ENCODE measurements around the gene POLR2I.
"Not testable (repeated sequence)": the region's sequence is repeated elsewhere in the genome, so short reads cannot be mapped to it uniquely, and the experiment has no call there.

The POLR2I gene

GRCh38 chr19:36093687-36094086 is 21.0 kb downstream of the POLR2I start:
- DNase-seq, result no peak
- H3K27me3 Mint-ChIP-seq, result no peaks in the 10 kb centered on the region
- H3K27ac Mint-ChIP-seq, result peak overlapping the region in 1 of 2 donors; percentile 62
- no peak for ATAC-seq
- H3K9me3 Mint-ChIP-seq, result no peaks in the 10 kb centered on the region
- no peak overlapping the region for H3K4me3 Mint-ChIP-seq
- H3K4me1 Mint-ChIP-seq, result peaks cover 29% of the 10 kb centered on the region

GRCh38 chr19:36093146-36093662 is 21.5 kb downstream of the POLR2I start:
- Mint-ChIP-seq H3K9me3 (no peaks in the 10 kb centered on the region), H3K27ac (peak overlapping the region; percentile 36 to 62), H3K27me3 (no peaks in the 10 kb centered on the region), H3K4me3 (peak overlapping the region; percentile 20 to 55), H3K4me1 (peaks cover 29% of the 10 kb centered on the region)
- DNase-seq, result peak; percentile 30 to 46
- peak; percentile 92 for ATAC-seq

GRCh38 chr19:36092566-36092965 is 22.1 kb downstream of the POLR2I start:
- no peaks in the 10 kb centered on the region for H3K27me3 Mint-ChIP-seq
- ATAC-seq (peak; percentile 31), DNase-seq (no peak)
- H3K4me3 Mint-ChIP-seq, result peak overlapping the region in 1 of 2 donors; percentile 55
- peaks cover 29% of the 10 kb centered on the region for H3K4me1 Mint-ChIP-seq
- H3K9me3 Mint-ChIP-seq, result no peaks in the 10 kb centered on the region
- H3K27ac Mint-ChIP-seq, result peak overlapping the region in 1 of 2 donors; percentile 36

GRCh38 chr19:36090910-36091695 is 23.6 kb downstream of the POLR2I start:
- no peaks in the 10 kb centered on the region for H3K9me3 Mint-ChIP-seq
- no peaks in the 10 kb centered on the region for H3K27me3 Mint-ChIP-seq
- ATAC-seq, result no peak
- peaks cover 29% of the 10 kb centered on the region for H3K4me1 Mint-ChIP-seq
- DNase-seq, result no peak
- H3K27ac Mint-ChIP-seq, result no peak overlapping the region
- peak overlapping the region in 1 of 2 donors; percentile 35 for H3K4me3 Mint-ChIP-seq

- Mint-ChIP-seq H3K27ac (no peak overlapping the region), H3K4me3 (no peak overlapping the region), H3K27me3 (no peaks in the 10 kb centered on the region), H3K9me3 (no peaks in the 10 kb centered on the region), H3K4me1 (peaks cover 29% of the 10 kb centered on the region)
- DNase-seq (no peak), ATAC-seq (no peak)
Measured at GRCh38 chr19:36089847-36090246, 24.8 kb downstream of the POLR2I start.

GRCh38 chr19:36086326-36086725 is 28.3 kb downstream of the POLR2I start:
- DNase-seq, result no peak
- H3K4me3 Mint-ChIP-seq, result no peak overlapping the region
- H3K27me3 Mint-ChIP-seq, result no peaks in the 10 kb centered on the region
- no peak overlapping the region for H3K27ac Mint-ChIP-seq
- no peak for ATAC-seq
- no peaks in the 10 kb centered on the region for H3K9me3 Mint-ChIP-seq
- peaks cover under 1% of the 10 kb centered on the region for H3K4me1 Mint-ChIP-seq

- H3K4me1 Mint-ChIP-seq, result no peaks in the 10 kb centered on the region
- H3K27ac Mint-ChIP-seq, result peak overlapping the region in 1 of 2 donors; percentile 19
- no peak overlapping the region for H3K4me3 Mint-ChIP-seq
- no peaks in the 10 kb centered on the region for H3K9me3 Mint-ChIP-seq
- H3K27me3 Mint-ChIP-seq, result no peaks in the 10 kb centered on the region
- no peak for DNase-seq
- no peak for ATAC-seq
Measured at GRCh38 chr19:36084231-36085009, 30.3 kb downstream of the POLR2I start.

GRCh38 chr19:36082916-36083315 is 31.8 kb downstream of the POLR2I start:
- Mint-ChIP-seq H3K4me3 (no peak overlapping the region), H3K27ac (no peak overlapping the region), H3K27me3 (no peaks in the 10 kb centered on the region)

GRCh38 chr19:36081894-36082293 is 32.8 kb downstream of the POLR2I start:
- Mint-ChIP-seq H3K4me3 (no peak overlapping the region), H3K27ac (no peak overlapping the region), H3K9me3 (no peaks in the 10 kb centered on the region), H3K27me3 (no peaks in the 10 kb centered on the region), H3K4me1 (no peaks in the 10 kb centered on the region)
- ATAC-seq, result no peak
- no peak for DNase-seq

More at GRCh38 chr19:36082916-36083315, 31.8 kb downstream of the POLR2I start:
- ATAC-seq (no peak), DNase-seq (no peak)
- no peaks in the 10 kb centered on the region for H3K9me3 Mint-ChIP-seq
- H3K4me1 Mint-ChIP-seq, result no peaks in the 10 kb centered on the region

- Mint-ChIP-seq H3K9me3 (no peaks in the 10 kb centered on the region), H3K27me3 (no peaks in the 10 kb centered on the region), H3K27ac (no peak overlapping the region), H3K4me3 (no peak overlapping the region), H3K4me1 (no peaks in the 10 kb centered on the region)
- no peak for DNase-seq
- ATAC-seq, result no peak
Measured at GRCh38 chr19:36081385-36081784, 33.3 kb downstream of the POLR2I start.

- DNase-seq (no peak), ATAC-seq (no peak)
- Mint-ChIP-seq H3K4me3 (no peak overlapping the region), H3K27me3 (no peaks in the 10 kb centered on the region), H3K9me3 (no peaks in the 10 kb centered on the region), H3K4me1 (no peaks in the 10 kb centered on the region), H3K27ac (no peak overlapping the region)
Measured at GRCh38 chr19:36079389-36079945, 35.2 kb downstream of the POLR2I start.

GRCh38 chr19:36073121-36073876 is 41.4 kb downstream of the POLR2I start:
- Mint-ChIP-seq H3K27ac (no peak overlapping the region), H3K4me1 (no peaks in the 10 kb centered on the region), H3K9me3 (no peaks in the 10 kb centered on the region), H3K27me3 (no peaks in the 10 kb centered on the region), H3K4me3 (no peak overlapping the region)
- DNase-seq (no peak), ATAC-seq (no peak)

GRCh38 chr19:36072081-36072480 is 42.6 kb downstream of the POLR2I start:
- no peak for DNase-seq
- H3K27me3 Mint-ChIP-seq, result no peaks in the 10 kb centered on the region
- no peaks in the 10 kb centered on the region for H3K4me1 Mint-ChIP-seq
- H3K27ac Mint-ChIP-seq, result peak overlapping the region in 1 of 2 donors; percentile 88
- no peaks in the 10 kb centered on the region for H3K9me3 Mint-ChIP-seq
- no peak for ATAC-seq
- no peak overlapping the region for H3K4me3 Mint-ChIP-seq

GRCh38 chr19:36068810-36069499 is 45.7 kb downstream of the POLR2I start:
- peak; percentile 52 for ATAC-seq
- not testable (repeated sequence) for H3K9me3 Mint-ChIP-seq, H3K27ac Mint-ChIP-seq, H3K4me1 Mint-ChIP-seq, H3K27me3 Mint-ChIP-seq, DNase-seq, H3K4me3 Mint-ChIP-seq

GRCh38 chr19:36067681-36068080 is 47.0 kb downstream of the POLR2I start:
- Mint-ChIP-seq H3K27me3 (no peaks in the 10 kb centered on the region), H3K4me3 (no peak overlapping the region), H3K4me1 (no peaks in the 10 kb centered on the region), H3K9me3 (no peaks in the 10 kb centered on the region), H3K27ac (no peak overlapping the region)
- DNase-seq, result no peak
- ATAC-seq, result no peak

Measured in stimulated activated naive CD8-positive, alpha-beta T cell treated with anti-CD3 and anti-CD28 coated beads, Interleukin-15, amount 100 ng/mL, for 72 hours (primary cell).